HL-60 (cell line): ENCODE data around the gene PARP12.

Experiments used
- CTCF ChIP-seq: IDR thresholded peaks from one replicate; pipeline ENCODE4 v1.5.1; 2011; ENCODE audit warnings: low read length, control low read depth, inconsistent platforms; ENCODE audit not compliant: insufficient read depth
- SPI1 ChIP-seq: IDR thresholded peaks from 2 replicates; pipeline ENCODE4 v1.6.1; 2012; ENCODE audit warnings: low read depth, mild to moderate bottlenecking, borderline replicate concordance

DNA sequence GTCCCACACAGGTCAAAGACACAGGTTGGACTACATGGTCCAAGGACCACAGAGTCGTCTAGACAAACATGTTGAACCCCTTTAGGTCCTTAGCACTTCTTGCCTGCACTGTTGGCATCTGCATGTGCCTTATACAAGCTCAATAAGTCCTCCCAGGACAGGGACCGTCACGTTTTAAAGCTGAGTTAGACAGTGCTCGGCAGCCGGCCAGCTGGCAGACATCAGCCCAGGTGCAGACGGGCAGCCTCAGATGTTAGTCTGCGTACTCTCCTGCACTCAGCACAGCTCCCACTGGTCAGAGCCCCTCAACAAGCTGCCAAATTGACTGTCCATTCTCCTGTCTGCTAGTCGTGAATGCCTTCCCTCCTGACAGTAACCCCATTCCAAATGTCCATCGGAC lies 34.9 kb downstream of the PARP12 start:
- no peak for TF ChIP-seq CTCF
- no peak for TF ChIP-seq SPI1
